HG03175 (cell line): ENCODE measurements around the gene ACAD9.
"Not testable (repeated sequence)": the region's sequence is repeated elsewhere in the genome, so short reads cannot be mapped to it uniquely, and the experiment has no call there.

Experiments used
- ATAC-seq: cut with Tn5 transposase; IDR thresholded peaks from one replicate; pipeline ENCODE4 v1.9.1; 2021; ENCODE audit warnings: mild to moderate bottlenecking, moderate library complexity; ENCODE audit not compliant: unreplicated experiment

Gene ACAD9

DNA sequence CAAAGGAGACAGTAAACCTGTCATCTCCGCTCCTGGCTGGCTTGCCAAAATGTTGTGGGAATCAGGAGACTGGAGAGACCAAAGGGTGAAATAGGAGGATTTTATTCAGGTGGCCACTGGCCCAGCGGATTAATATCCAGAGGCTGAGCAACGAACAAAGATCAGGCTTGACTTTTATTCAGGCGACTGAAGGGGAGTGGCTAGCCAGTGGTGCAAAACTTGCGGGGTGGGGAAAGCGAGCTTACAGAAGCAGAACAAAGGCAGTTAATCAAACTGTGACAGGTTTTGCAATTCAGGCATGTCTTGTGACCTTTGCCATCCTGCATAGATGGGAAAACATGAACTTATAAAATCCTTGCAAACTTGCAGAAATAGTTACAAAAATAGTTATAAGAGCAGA, 19.8 kb upstream of the ACAD9 start:
- no peak for ATAC-seq

DNA sequence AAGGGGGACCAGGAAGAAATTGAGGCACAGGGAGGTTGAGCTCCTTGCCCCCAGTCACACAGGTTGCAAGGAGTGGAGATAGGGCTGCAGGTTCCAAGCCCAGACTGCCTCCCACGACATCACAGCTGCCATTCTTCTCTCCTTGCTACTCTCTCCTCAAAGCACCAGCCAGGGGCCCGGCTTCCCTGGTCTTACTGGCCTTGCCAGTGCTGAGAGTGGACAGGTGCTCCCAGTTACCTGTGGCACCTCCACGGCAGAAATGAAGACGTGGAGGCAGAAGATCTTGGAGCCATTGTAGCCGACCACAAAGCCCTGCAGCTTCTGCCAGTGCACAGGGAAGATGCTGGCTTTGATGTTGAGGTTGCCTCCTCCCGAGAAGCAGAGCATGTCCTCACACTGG, 17.9 kb upstream of the ACAD9 start:
- ATAC-seq = no peak

GRCh38 chr3:128863560-128863959, 15.9 kb upstream of the ACAD9 start:
- ATAC-seq = no peak

DNA sequence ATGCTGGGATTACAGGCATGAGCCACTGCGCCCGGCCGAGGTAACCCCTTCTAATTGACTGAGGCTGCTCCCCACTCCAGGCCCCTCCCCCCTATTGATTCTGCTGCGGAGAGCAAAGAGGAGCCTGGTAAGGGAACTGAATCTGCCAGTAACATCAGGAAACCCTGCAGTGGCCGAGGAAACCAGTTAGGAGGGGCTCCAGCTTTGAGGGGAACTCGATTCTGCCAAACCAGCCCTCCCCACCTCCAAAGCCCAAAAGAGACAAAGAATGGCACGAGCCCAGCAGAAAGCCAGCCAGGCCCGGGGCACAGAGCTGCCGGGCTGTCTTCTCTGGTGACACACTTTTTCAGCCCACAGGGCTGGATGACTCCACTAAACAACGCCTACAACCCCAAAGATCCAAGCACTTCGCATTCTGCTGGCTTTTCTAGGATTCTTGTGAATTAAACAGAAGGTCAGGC, 15.0 kb upstream of the ACAD9 start:
- no peak for ATAC-seq

DNA sequence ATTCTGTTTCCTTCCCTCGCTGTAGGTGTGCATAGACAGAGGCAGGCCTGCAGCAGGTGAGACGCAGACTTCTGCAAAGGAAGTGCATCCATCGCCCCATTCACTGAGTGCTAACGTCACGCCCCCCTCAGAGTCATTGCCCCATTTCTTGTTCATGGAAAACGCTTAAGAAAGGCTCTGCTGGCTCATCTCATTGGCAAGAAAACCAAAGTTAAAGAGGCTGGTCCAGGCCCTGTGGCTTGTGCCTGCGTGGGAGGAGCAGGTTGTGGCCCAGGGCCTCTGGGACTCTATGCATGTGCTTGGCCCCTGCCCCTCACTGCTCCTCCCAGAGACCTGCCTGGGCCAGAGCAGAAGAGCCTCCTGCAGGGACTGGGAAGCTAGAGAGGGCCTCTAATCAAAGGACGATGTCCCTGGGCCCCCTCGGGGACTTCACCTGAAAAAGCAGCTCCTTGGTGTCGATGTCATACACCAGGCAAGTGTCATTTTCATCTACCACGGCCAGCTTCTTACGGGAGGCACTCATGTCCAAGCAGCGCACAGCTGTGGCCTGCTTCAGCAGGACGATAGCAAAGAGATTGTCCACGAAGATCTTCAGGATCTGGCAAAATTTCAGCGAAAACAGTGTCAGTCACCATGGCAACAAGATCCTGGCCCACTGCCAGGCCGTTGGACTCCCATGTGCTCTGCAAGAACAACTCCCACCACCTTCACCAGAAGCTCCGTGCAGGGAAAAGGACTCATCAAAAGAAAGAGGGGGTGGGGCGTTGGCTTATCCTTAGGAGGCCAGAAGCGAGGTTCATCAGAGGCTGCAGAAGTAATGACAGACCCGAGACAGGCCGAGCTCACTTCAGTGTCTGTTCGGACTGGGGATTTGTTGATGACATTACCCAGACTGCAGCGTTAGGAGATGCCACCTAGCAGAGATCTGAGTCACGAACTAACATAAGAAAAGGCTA, 14.3 kb upstream of the ACAD9 start:
- ATAC-seq = not testable (repeated sequence)

GRCh38 chr3:128867200-128868125, 12.0 kb upstream of the ACAD9 start:
- no peak for ATAC-seq

GRCh38 chr3:128870347-128870746, 9.1 kb upstream of the ACAD9 start:
- ATAC-seq = no peak

GRCh38 chr3:128872282-128872681, 7.1 kb upstream of the ACAD9 start:
- no peak for ATAC-seq

DNA sequence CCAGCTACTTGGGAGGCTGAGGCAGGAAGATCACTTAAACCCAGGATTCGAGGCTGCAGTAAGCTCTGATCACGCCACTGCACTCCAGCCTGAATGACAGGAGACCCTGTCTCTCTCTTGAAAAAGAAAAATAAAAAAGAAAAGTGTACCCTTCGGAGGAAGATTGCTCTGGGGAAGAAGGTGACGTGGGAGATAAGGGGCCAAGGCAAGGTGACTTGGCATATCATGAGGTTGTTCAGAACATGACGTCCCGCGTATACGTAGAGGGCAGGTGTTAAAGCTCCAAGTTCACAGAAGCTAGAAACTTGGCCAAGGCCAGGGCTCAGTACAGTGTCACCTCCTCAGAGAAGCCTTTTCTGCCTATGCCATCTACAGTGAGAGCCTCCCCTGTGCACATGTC, 6.7 kb upstream of the ACAD9 start:
- ATAC-seq = no peak

GRCh38 chr3:128873244-128874022, 6.0 kb upstream of the ACAD9 start:
- no peak for ATAC-seq

DNA sequence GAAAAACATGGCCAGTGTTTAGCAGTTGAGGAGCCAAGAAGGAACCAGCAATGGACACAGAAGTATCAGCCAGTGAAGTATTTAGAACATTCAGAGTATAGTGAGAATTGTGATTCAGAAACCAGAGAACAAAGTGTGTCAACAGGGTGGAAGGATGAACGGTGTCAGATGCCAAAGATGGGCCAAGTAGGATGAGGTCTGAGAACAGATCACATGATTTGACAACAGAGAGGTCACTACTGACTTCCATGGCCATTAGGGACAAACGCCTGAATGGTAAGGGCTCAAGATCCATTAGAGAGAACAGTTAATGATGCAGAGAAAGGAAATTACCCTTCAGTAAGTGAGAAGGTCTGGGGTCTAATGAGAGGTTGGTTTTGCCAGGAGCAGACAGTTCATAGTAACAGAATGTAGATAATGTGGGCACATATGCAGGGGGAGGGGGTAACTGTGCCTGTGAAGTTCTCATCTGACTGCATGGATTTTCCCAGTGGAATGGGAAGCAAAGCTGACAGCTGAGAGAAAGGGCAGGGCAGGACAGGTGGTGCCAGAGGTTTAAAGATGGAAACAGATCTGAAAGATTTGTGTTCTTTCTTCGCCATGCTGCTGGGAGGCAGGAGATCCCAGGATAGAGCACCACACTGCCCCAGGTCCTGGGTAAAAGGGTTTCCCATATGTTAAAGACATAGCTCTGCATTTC, 4.8 kb upstream of the ACAD9 start:
- no peak for ATAC-seq

DNA sequence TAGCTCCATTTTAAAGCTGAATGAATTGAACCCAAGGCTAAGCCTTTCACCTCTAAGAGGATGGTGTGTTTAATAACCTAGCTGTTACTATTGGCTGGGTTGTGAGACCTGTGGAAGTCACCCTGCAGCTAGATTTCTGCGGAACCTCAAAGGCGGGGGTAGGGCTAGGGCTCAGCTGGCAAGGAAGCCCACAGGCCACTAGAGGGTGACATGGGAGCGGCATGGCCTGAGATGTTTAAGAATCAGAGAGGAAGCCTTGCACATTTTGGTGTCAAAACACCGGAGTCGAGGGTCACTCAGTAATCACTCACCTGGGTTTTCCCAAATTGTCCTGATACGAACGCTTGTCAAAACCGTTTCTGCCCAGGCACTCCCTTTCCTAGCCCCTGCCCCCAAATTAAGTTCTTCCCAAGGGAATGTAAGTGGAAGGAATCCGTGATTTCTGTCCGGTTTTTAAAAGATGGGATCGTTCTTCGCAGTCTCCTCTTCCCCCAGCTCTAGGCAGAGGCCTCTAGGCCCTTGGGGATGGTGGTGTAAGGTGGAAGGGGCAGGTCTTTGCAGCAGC, 3.8 kb upstream of the ACAD9 start:
- no peak for ATAC-seq

GRCh38 chr3:128878011-128878457, 1.4 kb upstream of the ACAD9 start:
- no peak for ATAC-seq

DNA sequence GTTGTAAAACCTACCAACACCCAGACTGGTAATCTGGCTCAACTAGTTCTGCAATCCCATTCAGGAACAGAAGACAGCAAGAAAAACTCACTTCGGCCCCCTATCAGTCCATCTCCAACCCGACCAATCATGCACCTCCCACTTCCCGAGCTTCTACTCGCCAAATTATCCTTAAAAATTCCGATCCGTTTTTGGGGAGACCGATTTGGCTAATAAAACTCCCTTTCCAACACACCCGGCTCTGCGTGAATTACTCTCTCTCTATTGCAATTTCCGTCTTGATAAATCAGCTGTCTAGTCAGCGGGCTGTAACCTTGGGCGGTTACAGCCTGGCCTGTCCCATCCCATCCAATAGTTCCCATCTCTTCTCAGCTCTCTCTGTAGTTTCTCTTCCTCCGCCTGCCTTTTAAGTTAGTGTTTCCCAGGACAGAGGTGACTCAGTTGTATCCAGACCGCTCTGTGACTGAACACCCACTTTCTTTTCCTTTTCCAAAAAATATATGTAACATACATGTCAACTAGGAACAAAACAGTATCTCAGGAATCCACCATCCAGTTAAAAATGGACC, 780 bp upstream of the ACAD9 start:
- ATAC-seq = peak; percentile 19

DNA sequence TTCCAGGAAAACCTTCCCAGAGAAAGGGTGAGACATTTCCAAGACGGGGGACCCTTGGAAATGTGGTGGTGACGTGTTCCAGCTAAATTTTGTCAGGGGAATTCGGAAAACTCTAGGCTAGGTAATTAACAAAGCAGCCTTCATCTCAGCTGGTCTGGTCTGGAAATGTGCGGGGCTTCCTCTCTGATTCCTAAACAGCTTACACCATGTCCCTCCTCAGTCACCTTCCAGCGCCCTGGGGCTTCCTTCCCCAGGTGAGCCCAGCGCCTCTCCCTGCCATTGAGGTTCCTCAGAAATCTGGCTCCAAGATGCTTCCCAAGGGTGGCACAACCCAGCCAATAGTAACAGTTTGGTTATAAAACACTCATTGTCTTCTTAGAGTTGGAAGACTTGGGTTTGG, 571 bp downstream of the ACAD9 start:
- no peak for ATAC-seq

- ATAC-seq = not testable (repeated sequence)
Measured at GRCh38 chr3:128880455-128880854, 1.0 kb downstream of the ACAD9 start.

- no peak for ATAC-seq
Measured at GRCh38 chr3:128881576-128881975, 2.2 kb downstream of the ACAD9 start.

DNA sequence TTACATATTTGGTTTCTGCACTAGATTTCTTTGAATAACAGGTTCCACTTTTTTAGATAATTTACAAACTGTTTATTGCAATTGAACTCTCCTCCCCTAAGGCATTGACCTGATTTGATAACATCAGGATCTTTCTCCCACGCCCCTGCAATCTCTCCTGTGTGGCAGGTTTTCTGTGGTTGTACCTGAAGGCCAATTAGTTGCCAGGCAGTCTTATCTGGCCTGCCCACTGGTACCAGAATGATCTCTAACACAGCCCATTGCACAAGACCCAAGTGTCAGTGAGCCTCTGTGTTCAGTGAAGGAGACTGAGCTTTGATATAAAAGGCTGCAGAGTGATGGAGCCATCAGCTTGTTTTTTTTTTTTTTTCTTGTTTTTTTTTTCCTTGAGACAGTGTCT, 3.3 kb downstream of the ACAD9 start:
- ATAC-seq = no peak

GRCh38 chr3:128884992-128885391, 5.6 kb downstream of the ACAD9 start:
- ATAC-seq = no peak
